T-helper 2 cell treated with Interferon-gamma antibody and Interleukin-4, amounts not matched to agents 5 μg/mL and 100 μg/mL, for 36 hours (primary cell): ENCODE data around the gene ZNF827.

Experiments
- DNase-seq: peaks from one replicate; pipeline ENCODE4 v3.0.0; 2021; ENCODE audit warnings: low spot score
- H3K27ac Mint-ChIP-seq: one replicate; pipeline ENCODE4 v1.8.0; 2021; ENCODE audit warnings: mild to moderate bottlenecking, mixed read lengths
- H3K27me3 Mint-ChIP-seq: one replicate; pipeline ENCODE4 v1.8.0; 2021; ENCODE audit warnings: low read depth, mixed read lengths
- H3K36me3 Mint-ChIP-seq: one replicate; pipeline ENCODE4 v1.8.0; 2021; ENCODE audit warnings: low read depth, mixed read lengths
- H3K4me1 Mint-ChIP-seq: one replicate; pipeline ENCODE4 v1.8.0; 2021; ENCODE audit warnings: low read depth, mixed read lengths
- H3K4me3 Mint-ChIP-seq: one replicate; pipeline ENCODE4 v1.8.0; 2022; ENCODE audit warnings: mild to moderate bottlenecking, moderate library complexity, mixed read lengths
- H3K9me3 Mint-ChIP-seq: one replicate; pipeline ENCODE4 v1.8.0; 2021; ENCODE audit warnings: mixed read lengths

Gene ZNF827

DNA sequence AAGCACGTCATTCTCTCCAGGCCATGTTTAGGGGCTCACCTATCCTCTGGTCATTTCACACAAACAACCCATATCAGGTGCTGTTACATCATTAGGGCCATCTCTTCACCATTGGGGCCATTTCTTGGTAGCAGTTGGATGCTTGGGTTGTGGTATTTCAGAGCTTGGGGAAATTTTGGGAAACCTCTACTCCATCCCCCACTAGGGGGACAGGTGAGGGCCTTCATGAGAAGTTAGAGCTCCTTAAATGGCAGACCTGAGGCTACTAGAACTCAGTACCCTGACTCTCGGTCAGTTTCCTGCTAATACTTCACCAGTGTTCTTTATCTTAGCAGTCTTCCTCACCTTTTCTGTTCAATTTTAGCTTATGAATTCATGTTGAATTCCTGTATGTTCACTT is 50.2 kb downstream of the ZNF827 start:
- H3K36me3 Mint-ChIP-seq = peaks cover 27% of the 10 kb centered on the region
- H3K4me1 Mint-ChIP-seq = peaks cover 4% of the 10 kb centered on the region
- no peaks in the 10 kb centered on the region for H3K27me3 Mint-ChIP-seq
- H3K4me3 Mint-ChIP-seq = no peak overlapping the region
- DNase-seq = no peak
- no peak overlapping the region for H3K27ac Mint-ChIP-seq
- H3K9me3 Mint-ChIP-seq = no peaks in the 10 kb centered on the region

DNA sequence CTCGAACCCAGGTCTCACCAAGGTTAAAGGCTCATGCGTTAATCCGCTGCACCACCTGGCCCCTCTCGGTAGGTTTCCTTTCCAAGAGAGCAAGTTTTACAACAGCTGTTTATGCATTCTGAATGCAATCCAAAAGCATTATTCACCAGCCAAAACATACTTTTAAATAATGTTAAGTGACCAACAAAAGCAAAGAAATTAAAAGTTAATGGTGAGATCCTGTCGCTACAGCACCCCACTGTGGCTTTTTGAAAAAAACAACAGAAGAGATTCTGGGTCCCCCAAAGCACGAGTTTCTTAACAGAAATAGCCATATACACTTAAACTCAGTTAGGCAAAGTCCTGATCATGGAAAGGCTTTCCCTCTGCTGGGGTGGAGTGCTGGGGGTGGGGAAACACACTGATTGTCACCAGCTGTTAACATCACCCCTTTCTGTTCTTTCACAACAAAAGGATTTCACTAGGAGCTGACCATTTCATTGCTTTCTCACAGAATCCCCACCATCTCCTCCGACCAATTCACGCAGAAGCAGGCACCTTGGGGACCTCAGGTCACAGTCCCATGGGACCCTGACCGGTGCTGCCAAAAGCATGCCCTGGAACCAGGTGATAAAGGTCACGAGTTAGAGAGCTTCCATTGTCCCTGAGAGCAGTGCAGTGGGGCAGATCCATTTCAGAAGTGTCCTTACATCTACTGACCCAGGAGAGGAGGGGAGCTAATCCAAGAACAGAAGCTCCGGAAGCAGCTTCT is 51.2 kb downstream of the ZNF827 start:
- Mint-ChIP-seq H3K4me1 (peaks cover 5% of the 10 kb centered on the region), H3K9me3 (no peaks in the 10 kb centered on the region), H3K27me3 (no peaks in the 10 kb centered on the region), H3K4me3 (no peak overlapping the region), H3K36me3 (peaks cover 26% of the 10 kb centered on the region), H3K27ac (no peak overlapping the region)
- no peak for DNase-seq

DNA sequence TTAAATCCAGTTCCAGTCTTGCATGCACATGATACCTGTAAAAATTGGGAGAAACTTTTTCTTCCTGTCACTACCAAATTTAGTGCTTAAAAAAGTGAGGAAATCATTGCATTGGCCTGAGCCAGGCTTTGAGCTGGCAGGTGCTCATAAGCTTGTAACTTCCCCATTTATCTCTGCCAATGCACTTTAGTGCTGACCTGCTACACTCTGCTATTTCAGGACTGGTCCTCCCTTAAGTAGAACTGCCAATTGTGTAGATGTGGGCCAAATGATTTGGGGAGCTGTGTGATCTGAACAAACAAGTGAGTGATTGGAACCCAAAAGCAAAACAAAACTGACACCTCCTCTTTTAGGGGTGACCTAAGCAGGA is 51.8 kb downstream of the ZNF827 start:
- Mint-ChIP-seq H3K4me3 (no peak overlapping the region), H3K4me1 (peaks cover 10% of the 10 kb centered on the region), H3K27ac (no peak overlapping the region), H3K9me3 (no peaks in the 10 kb centered on the region), H3K27me3 (no peaks in the 10 kb centered on the region), H3K36me3 (peaks cover 26% of the 10 kb centered on the region)
- no peak for DNase-seq

DNA sequence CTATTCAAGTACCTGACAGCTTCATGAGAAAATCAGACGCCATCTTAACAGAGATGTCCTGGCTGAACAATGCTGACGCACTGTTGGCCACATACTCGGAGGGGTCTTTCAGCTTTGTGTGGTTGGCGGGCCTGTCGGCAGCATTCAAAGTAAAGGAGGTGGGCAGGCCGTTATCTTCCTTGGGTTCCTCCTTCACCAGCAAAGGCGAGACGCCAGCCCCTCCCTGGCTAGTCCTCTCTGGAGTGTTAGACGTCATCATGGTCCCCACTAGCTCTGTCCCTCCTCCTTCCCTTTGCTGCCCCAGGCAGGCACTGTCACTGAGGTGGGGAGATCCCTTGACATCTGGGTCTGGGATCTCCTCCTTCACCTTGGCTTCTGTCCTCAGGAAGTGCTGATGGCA is 53.0 kb downstream of the ZNF827 start:
- Mint-ChIP-seq H3K27ac (no peak overlapping the region), H3K36me3 (peaks cover 25% of the 10 kb centered on the region), H3K27me3 (no peaks in the 10 kb centered on the region), H3K4me1 (peaks cover 11% of the 10 kb centered on the region), H3K9me3 (no peaks in the 10 kb centered on the region), H3K4me3 (no peak overlapping the region)
- DNase-seq = no peak

DNA sequence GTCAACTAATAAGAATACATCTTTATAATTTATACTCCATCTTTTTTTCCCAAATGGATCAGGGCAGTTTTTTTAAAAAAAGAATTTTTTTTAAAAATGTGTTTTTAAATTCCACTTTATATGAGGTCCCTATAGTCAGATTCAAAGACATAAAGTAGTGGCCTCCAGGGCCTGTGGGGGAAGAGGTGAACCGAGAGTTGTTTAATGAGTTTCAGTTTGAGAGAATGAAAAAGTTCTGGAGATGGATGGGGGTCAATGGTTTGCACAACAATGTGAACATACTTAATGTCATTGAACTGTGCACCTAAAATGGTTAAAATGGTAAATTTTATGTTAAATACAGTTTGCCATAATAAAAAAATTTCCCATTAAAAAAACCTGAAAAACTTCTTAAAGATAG is 53.8 kb downstream of the ZNF827 start:
- Mint-ChIP-seq H3K9me3 (no peaks in the 10 kb centered on the region), H3K36me3 (peaks cover 27% of the 10 kb centered on the region), H3K27ac (no peak overlapping the region), H3K27me3 (no peaks in the 10 kb centered on the region), H3K4me1 (peaks cover 11% of the 10 kb centered on the region), H3K4me3 (no peak overlapping the region)
- no peak for DNase-seq

DNA sequence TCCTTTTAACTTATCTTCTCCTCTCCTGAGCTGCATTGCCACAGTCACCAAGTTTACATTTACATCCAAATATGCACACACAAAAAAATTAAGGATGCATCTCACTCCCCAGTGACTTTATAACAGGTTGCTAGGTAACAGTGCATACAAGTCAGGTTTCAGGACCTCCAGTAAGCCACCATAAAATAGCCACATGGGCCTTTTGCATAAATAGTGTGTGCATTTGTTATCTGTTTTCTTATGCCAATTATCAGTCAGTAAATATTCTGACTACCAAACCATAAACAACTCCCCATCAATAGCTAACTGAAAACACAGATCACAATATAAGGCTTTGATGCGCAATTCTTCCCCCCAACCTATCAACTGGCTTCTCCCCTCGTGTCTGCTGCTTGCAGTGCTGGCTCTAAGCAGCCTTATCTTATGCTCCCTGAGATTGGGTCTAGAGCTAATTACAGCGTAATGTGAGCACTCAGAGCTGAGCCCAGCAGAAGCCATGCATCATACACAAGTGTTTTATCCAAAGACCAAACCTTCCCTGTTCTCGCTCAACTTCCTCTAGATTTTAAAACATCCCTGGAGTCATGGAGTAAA is 55.4 kb downstream of the ZNF827 start:
- peaks cover 27% of the 10 kb centered on the region for H3K36me3 Mint-ChIP-seq
- no peak overlapping the region for H3K27ac Mint-ChIP-seq

DNA sequence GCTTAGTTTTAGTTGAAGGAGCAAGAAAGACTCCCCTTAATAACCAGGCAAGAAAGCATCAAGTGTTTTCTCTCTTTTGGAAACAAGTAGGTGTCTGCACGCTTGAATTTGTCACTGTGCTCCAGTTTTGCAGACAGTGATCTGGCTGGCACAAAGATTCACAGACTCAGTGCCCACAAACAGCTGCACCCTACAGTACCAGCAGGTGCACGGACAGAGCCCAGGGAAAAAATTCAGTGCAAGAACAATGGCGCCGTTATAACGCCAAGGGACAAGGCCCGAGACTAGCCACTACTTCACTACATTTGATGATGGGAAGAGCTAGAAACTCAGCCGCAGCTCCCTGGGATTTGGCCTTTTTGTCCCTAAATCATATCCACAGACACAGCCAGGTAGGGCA is 56.0 kb downstream of the ZNF827 start:
- Mint-ChIP-seq H3K4me3 (no peak overlapping the region), H3K9me3 (no peaks in the 10 kb centered on the region), H3K4me1 (peaks cover 11% of the 10 kb centered on the region), H3K27me3 (no peaks in the 10 kb centered on the region), H3K27ac (no peak overlapping the region), H3K36me3 (peaks cover 27% of the 10 kb centered on the region)
- DNase-seq = no peak

More for the DNA sequence above, 55.4 kb downstream of the ZNF827 start:
- no peak overlapping the region for H3K4me3 Mint-ChIP-seq
- no peaks in the 10 kb centered on the region for H3K9me3 Mint-ChIP-seq
- H3K27me3 Mint-ChIP-seq = no peaks in the 10 kb centered on the region
- H3K4me1 Mint-ChIP-seq = peaks cover 11% of the 10 kb centered on the region
- no peak for DNase-seq

DNA sequence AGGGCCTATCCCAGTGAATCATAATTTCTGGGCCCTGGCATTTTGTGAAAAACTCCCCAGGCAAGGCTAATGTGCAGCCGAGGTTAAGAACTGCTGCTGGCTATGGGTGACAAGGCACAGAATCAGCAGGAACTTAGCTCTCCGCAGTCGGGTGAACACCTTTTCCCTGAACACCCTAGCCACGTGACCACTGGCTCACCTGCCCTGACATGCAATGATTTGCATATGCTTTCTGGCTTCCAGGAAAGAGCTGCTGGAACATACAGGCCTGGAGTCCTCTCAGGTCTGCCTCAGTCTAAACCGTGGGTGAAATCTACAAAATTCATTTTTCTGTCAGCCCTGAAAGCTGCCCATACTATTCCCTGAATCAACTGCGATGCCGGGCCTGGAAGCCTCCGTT is 56.6 kb downstream of the ZNF827 start:
- H3K27ac Mint-ChIP-seq = no peak overlapping the region
- DNase-seq = no peak
- H3K36me3 Mint-ChIP-seq = peaks cover 28% of the 10 kb centered on the region
- H3K9me3 Mint-ChIP-seq = no peaks in the 10 kb centered on the region
- no peaks in the 10 kb centered on the region for H3K27me3 Mint-ChIP-seq
- no peak overlapping the region for H3K4me3 Mint-ChIP-seq
- H3K4me1 Mint-ChIP-seq = peaks cover 11% of the 10 kb centered on the region

DNA sequence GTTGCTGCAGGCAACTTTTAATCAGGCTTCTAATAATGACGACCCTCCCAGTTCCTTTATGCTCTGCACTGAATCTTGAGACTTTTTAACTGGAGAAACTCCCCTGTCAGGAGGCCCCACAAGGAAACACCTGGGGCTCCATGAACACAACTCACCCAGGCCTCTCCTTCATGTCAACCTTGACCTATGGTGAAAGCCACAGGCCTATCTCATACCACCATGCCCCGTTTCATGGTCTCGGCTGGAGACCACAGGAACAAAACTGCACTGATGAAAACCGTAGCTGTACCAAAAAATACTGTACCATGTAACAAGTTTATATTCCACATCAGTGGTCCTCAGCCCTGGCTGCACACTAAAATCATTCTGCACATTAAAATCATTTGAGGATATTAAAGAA is 57.0 kb downstream of the ZNF827 start:
- Mint-ChIP-seq H3K4me3 (no peak overlapping the region), H3K4me1 (peaks cover 11% of the 10 kb centered on the region), H3K27me3 (no peaks in the 10 kb centered on the region), H3K9me3 (no peaks in the 10 kb centered on the region), H3K36me3 (peaks cover 31% of the 10 kb centered on the region), H3K27ac (no peak overlapping the region)
- DNase-seq = no peak

DNA sequence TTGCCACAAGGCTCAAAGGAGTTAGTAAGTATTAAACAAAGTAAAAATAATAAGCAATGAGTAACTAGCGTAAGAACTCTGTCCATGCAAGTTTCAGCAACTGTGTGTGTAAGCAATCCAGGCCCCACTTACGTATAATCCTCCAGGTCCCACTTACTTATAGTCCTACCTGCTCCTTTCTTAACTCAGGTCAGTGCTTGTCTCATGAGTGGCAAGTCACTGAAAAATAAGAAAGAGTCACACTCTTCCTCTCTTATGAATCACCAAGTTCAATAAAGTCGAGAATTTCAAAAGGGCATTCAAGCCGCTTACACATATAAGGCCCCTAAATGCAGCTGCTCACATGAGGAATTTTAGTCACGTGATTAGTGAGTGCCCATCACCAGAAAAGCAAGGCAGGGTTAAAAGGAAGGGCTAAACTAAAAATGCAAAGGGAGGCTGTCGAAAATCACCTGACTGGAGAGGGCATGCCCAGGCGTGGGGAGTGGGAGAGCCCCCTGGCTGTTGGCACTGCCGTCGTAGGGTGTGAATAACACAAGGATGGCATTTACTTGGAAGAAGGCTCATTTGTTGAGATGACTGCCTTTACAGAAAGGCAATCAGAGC is 58.2 kb downstream of the ZNF827 start:
- Mint-ChIP-seq H3K9me3 (no peaks in the 10 kb centered on the region), H3K4me3 (no peak overlapping the region), H3K27me3 (no peaks in the 10 kb centered on the region), H3K27ac (no peak overlapping the region), H3K4me1 (peaks cover 11% of the 10 kb centered on the region), H3K36me3 (peaks cover 21% of the 10 kb centered on the region)
- DNase-seq = no peak

DNA sequence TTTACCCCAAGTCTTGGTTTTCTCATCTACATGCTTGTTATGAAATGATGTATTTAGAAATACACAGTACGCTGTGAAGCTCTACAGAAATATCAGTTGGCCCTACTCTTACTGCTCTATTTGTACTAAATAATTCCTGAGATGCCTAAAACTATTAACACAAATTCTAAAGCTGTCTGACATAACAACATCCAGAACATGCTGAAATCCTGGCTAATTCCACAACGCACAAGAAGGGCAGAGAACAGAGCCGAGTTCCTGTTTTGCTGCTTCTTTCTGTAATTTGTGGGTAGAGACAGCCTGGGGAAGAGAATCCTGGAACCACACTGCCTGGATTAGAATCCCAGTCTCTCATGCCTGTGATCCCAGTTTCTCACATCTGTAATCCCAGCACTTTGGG is 59.0 kb downstream of the ZNF827 start:
- no peak for DNase-seq
- H3K27ac Mint-ChIP-seq = no peak overlapping the region
- peaks cover 8% of the 10 kb centered on the region for H3K4me1 Mint-ChIP-seq
- peaks cover 17% of the 10 kb centered on the region for H3K36me3 Mint-ChIP-seq
- no peak overlapping the region for H3K4me3 Mint-ChIP-seq
- H3K9me3 Mint-ChIP-seq = no peaks in the 10 kb centered on the region
- H3K27me3 Mint-ChIP-seq = no peaks in the 10 kb centered on the region

DNA sequence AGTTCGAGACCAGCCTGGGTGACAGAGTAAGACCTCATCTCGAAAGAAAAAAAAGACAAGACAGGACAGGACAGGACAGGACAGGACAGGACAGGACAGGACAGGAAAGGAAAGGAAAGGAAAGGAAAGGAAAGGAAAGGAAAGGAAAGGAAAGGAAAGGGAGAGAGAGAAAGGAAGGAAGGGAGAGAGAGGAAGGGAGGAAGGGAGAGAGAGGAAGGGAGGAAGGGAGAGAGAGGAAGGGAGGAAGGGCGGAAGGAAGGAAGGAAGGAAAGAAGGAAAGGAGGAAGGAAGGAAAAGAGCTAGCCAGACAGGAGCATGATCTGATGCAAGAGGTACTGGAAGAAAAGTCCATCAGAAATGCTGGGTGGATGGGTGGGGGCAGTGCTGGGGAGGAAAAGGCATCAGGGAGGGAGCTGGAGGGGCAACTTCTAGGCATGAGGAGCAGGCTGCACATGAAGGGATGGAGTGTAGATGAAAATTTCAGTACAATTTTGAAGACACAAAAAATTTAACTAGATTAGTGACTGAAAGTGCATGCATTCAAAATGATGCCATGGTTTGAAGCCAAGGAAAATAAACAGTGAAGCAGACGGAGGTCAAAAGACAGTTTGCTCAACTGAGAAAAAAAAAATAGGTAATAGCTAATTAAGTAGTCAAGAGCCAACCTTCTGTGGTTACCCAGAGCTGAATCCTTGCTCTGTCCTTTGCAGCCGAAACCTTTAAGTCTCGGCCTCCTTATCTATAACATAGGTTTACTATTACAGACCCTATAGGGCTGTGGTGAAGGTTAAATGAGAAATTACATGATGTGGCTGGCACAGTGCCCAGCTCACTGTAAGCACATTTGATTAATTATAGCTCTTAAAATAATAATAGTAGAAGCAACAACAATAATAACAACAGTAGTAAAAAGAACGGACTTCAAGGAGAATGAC is 59.9 kb downstream of the ZNF827 start:
- Mint-ChIP-seq H3K4me3 (no peak overlapping the region), H3K9me3 (no peaks in the 10 kb centered on the region), H3K27me3 (no peaks in the 10 kb centered on the region), H3K36me3 (peaks cover 14% of the 10 kb centered on the region), H3K27ac (no peak overlapping the region), H3K4me1 (peaks cover 8% of the 10 kb centered on the region)
- no peak for DNase-seq

DNA sequence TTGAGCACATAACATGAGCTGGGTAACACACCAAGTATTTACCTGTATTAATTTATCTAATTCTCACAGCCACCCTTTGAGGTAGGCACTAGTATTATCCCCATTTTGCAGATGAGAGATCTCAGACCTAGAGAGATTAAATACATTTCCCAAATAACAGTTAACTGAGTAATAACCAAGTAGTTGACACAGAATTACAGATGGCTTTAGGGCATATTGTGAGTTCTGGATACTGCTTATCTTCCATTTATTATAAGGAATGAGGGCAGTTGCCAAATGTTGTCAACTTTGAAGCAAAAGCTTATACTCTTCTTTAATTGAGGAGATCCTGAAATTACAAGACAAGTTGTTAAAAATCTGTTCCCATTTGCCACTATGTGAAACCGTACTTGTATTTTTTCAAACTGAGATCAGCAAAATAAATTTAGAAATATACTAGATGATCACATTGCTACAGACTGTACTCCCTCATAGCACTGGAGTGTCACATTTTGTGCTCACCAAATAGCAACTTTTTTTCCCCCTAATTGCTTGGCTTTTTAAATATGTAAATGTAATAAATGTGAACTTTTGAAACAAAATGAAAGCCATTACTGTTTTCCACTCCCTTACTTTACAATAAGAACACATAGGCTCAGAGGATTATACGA is 62.0 kb downstream of the ZNF827 start:
- H3K4me1 Mint-ChIP-seq = peaks cover 6% of the 10 kb centered on the region
- no peaks in the 10 kb centered on the region for H3K9me3 Mint-ChIP-seq
- H3K27me3 Mint-ChIP-seq = no peaks in the 10 kb centered on the region
- DNase-seq = no peak
- H3K4me3 Mint-ChIP-seq = no peak overlapping the region
- H3K27ac Mint-ChIP-seq = no peak overlapping the region
- H3K36me3 Mint-ChIP-seq = peaks cover 10% of the 10 kb centered on the region
